Natural killer cell (primary cell): Measurements from ENCODE around the gene MBTPS2. TPM values are rescaled to one million over a fixed set of nuclear protein-coding genes. Genes with fewer than 3 reads are reported as not detected.

Experiments used
- ATAC-seq, 3 donors: fragments of 150-1000 bp in 2 of 3; fragments of 200-7000 bp in 1 of 3; cut with Tn5 transposase; 1 replicate in 1 of 3; 2 replicates in 2 of 3; pipeline ENCODE4 v1.10.0; 2021; ENCODE audit warnings: mild to moderate bottlenecking in 2 of 3, moderate library complexity in 2 of 3
- DNase-seq, 2 donors: peaks; one replicate each; pipeline versions ENCODE4 v3.0.0 to v3.0.0-alpha.2; 2013 to 2021; ENCODE audit warnings: mixed read lengths in 1 of 2
- H3K27ac ChIP-seq: one replicate; pipeline ENCODE4 v1.5.1; 2013; ENCODE audit warnings: mild to moderate bottlenecking, low read length
- H3K27me3 ChIP-seq: one replicate; pipeline ENCODE4 v1.6.1; 2013; ENCODE audit warnings: low read length; ENCODE audit not compliant: control insufficient read depth, insufficient read depth
- H3K36me3 ChIP-seq: one replicate; pipeline ENCODE4 v1.6.1; 2013; ENCODE audit warnings: low read length; ENCODE audit not compliant: control insufficient read depth, insufficient read depth
- H3K4me1 ChIP-seq: one replicate; pipeline ENCODE4 v1.6.1; 2013; ENCODE audit warnings: low read length; ENCODE audit not compliant: control insufficient read depth, insufficient read depth
- H3K4me3 ChIP-seq: one replicate; pipeline ENCODE4 v1.5.1; 2013; ENCODE audit warnings: low read length
- H3K9me3 ChIP-seq: one replicate; pipeline ENCODE4 v1.6.1; 2013; ENCODE audit warnings: low read length; ENCODE audit not compliant: control insufficient read depth, insufficient read depth
- H3K27ac Mint-ChIP-seq, 2 donors: one replicate each; pipeline ENCODE4 v1.8.0; 2022; ENCODE audit warnings: mild to moderate bottlenecking in 2 of 2, mixed read lengths in 2 of 2, moderate library complexity in 1 of 2
- H3K27me3 Mint-ChIP-seq, 2 donors: one replicate each; pipeline ENCODE4 v1.8.0; 2022; ENCODE audit warnings: low read depth in 2 of 2, mixed read lengths in 2 of 2
- H3K36me3 Mint-ChIP-seq: one replicate; pipeline ENCODE4 v1.8.0; 2022; ENCODE audit warnings: mixed read lengths
- H3K4me1 Mint-ChIP-seq, 2 donors: one replicate each; pipeline ENCODE4 v1.8.0; 2022; ENCODE audit warnings: mixed read lengths in 2 of 2
- H3K4me3 Mint-ChIP-seq: one replicate; pipeline ENCODE4 v1.8.0; 2022; ENCODE audit warnings: mild to moderate bottlenecking, moderate library complexity, mixed read lengths
- H3K9me3 Mint-ChIP-seq, 2 donors: one replicate each; pipeline ENCODE4 v1.8.0; 2022; ENCODE audit warnings: mixed read lengths in 2 of 2
- WGBS: methylation state at CpG from one replicate; pipeline ENCODE4 v1.1.7; 2013; ENCODE audit warnings: missing lambda C conversion rate; ENCODE audit not compliant: insufficient coverage; 5-methylcytosine and 5-hydroxymethylcytosine counted together
- intact Hi-C: fragments of 100-400 bp; cut with micrococcal nuclease; formaldehyde crosslinking; loops from one replicate; pipeline ENCODE4 v1.14.2; 2022
- total RNA-seq, 4 donors: library from RNA; stranded (reverse); fragments of 120-200 nt in 1 of 4; gene quantifications; one replicate each; pipeline versions ENCODE4 v1.2.3 to v1.2.4, GENCODE V29; 2013 to 2022
- TF ChIP-seq, protein P1 (sequence below): fragments of 200-600 bp; IDR thresholded peaks from one replicate; pipeline ENCODE4 v1.8.0; 2022; ENCODE audit warnings: antibody characterized with exemption

Gene MBTPS2
- total RNA-seq, 3 donors from 2014 or later (not counting 1 experiment from before 2014, with no cell fraction given) = 5.0 to 7.5 (median 5.6) TPM

DNA sequence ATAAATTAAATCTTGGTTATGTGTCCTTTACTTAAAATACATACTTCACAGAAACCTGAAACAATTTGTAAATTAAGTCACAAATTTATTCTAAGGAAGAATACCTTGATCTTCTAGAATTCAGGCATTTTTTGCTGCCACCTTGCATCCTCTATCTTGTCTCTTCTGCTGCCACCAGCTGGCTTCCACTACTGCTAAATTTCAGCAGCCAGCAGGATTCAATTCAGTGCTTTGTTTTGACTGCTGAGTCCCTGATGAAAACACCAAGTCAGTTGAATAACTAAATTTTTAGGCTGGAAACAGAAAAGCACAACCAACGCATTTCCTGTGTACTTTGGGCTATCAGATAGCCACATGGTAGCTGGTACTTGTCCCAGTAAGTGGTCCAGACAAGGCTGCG, 2.4 kb upstream of the MBTPS2 start:
- no peaks in the 10 kb centered on the region for H3K36me3 ChIP-seq
- H3K4me1 Mint-ChIP-seq = peaks cover 7% of the 10 kb centered on the region in 2 donors
- intact Hi-C loops = no loop called here
- DNase-seq = no peak
- no peaks in the 10 kb centered on the region for H3K9me3 Mint-ChIP-seq
- TF ChIP-seq, protein P1, sequence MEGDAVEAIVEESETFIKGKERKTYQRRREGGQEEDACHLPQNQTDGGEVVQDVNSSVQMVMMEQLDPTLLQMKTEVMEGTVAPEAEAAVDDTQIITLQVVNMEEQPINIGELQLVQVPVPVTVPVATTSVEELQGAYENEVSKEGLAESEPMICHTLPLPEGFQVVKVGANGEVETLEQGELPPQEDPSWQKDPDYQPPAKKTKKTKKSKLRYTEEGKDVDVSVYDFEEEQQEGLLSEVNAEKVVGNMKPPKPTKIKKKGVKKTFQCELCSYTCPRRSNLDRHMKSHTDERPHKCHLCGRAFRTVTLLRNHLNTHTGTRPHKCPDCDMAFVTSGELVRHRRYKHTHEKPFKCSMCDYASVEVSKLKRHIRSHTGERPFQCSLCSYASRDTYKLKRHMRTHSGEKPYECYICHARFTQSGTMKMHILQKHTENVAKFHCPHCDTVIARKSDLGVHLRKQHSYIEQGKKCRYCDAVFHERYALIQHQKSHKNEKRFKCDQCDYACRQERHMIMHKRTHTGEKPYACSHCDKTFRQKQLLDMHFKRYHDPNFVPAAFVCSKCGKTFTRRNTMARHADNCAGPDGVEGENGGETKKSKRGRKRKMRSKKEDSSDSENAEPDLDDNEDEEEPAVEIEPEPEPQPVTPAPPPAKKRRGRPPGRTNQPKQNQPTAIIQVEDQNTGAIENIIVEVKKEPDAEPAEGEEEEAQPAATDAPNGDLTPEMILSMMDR = no peak
- peaks cover 0 to 3% of the 10 kb centered on the region in 2 donors for H3K27me3 Mint-ChIP-seq
- 97% methylated on average over 2 of the region's 2 CpGs for WGBS
- H3K36me3 Mint-ChIP-seq = no peaks in the 10 kb centered on the region
- H3K27ac Mint-ChIP-seq = no peak overlapping the region
- ATAC-seq = no peak
- H3K4me3 ChIP-seq = no peak overlapping the region
- H3K27me3 ChIP-seq = no peaks in the 10 kb centered on the region
- no peak overlapping the region for H3K4me3 Mint-ChIP-seq
- peaks cover 10% of the 10 kb centered on the region for H3K4me1 ChIP-seq
- H3K9me3 ChIP-seq = no peaks in the 10 kb centered on the region
- no peak overlapping the region for H3K27ac ChIP-seq

DNA sequence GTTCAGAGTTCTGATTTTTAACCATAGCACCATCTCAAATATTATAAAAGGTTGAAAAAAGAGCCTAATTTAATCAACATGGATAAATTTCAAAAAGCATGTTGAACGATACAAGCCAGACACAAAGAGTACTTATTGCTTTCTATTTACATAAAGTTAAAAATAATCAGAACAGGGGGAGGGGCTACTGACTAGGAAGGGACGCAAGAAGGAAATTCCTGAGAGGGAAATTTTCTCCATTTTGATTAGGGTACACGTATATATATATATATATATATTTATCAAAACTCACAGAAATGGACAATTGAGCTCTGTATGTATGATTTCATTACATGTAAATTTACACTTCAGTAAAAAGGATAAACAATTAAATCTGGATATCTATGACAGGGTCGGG, 482 bp upstream of the MBTPS2 start:
- intact Hi-C loops = no loop called here
- ATAC-seq (peak; percentile 2 to 19 (median 18)), DNase-seq (peak in 1 of 2 donors; percentile 42)
- H3K9me3 ChIP-seq = no peaks in the 10 kb centered on the region
- TF ChIP-seq, protein P1 = no peak
- H3K4me1 ChIP-seq = peaks cover 10% of the 10 kb centered on the region
- no peaks in the 10 kb centered on the region for H3K27me3 ChIP-seq
- no peaks in the 10 kb centered on the region for H3K36me3 ChIP-seq
- H3K27ac ChIP-seq = peak overlapping the region; percentile 72
- Mint-ChIP-seq H3K27ac (peak overlapping the region; percentile 83 to 86), H3K9me3 (no peaks in the 10 kb centered on the region), H3K4me1 (peaks cover 7% of the 10 kb centered on the region in 2 donors), H3K36me3 (no peaks in the 10 kb centered on the region), H3K27me3 (peaks cover 0 to 3% of the 10 kb centered on the region in 2 donors), H3K4me3 (peak overlapping the region; percentile 94)
- peak overlapping the region; percentile 79 for H3K4me3 ChIP-seq
- WGBS = 0% methylated on average over 1 of the region's 4 CpGs

DNA sequence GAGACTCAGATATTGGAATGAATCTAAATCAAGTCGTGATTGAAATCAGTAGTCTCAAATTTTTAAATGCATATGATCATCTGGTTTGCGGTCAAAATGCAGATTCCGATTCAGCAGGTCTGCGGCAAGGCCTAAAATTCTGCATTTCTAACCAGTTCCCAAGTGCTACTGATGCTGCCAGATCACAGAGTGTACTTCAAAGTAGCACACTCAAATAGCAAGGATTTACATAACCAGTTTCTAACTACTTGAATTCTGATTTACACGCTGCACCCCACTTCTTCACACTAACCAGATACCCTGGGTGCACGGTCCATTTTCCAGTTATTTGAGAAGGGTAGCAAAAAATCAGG, 752 bp downstream of the MBTPS2 start:
- Mint-ChIP-seq H3K4me1 (peaks cover 7% of the 10 kb centered on the region in 2 donors), H3K4me3 (peak overlapping the region; percentile 87), H3K27me3 (peaks cover 0 to 3% of the 10 kb centered on the region in 2 donors), H3K27ac (peak overlapping the region; percentile 83 to 86), H3K36me3 (no peaks in the 10 kb centered on the region), H3K9me3 (no peaks in the 10 kb centered on the region)
- WGBS = 0% methylated on average over 4 of the region's 6 CpGs
- peak overlapping the region; percentile 72 for H3K27ac ChIP-seq
- peaks cover 10% of the 10 kb centered on the region for H3K4me1 ChIP-seq
- intact Hi-C loops = no loop called here
- TF ChIP-seq, protein P1 = no peak
- ATAC-seq (no peak), DNase-seq (peak in 1 of 2 donors; percentile 32)
- no peaks in the 10 kb centered on the region for H3K36me3 ChIP-seq
- peak overlapping the region; percentile 79 for H3K4me3 ChIP-seq
- no peaks in the 10 kb centered on the region for H3K9me3 ChIP-seq
- no peaks in the 10 kb centered on the region for H3K27me3 ChIP-seq

DNA sequence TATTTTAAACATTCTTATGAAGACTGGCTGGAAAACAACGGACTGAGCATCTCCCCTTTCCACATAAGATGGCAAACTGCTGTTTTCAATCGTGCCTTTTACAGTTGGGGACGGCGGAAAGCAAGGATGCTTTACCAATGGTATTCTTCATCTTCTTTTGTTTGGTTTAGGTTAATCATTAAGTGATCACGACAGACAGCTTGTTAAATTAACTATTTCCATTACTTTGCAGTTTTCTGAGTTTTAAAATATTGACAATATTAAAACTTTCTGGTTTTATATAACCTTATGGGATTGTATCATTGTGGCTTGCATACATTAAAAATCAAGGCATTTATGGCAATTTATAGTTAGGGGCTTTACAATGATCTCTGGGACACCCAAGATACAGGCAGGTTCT, 3.8 kb downstream of the MBTPS2 start:
- Histone ChIP-seq H3K4me1 (peaks cover 10% of the 10 kb centered on the region), H3K27me3 (no peaks in the 10 kb centered on the region), H3K36me3 (peaks cover 6% of the 10 kb centered on the region), H3K9me3 (no peaks in the 10 kb centered on the region), H3K4me3 (no peak overlapping the region), H3K27ac (no peak overlapping the region)
- WGBS = no CpG with 5 or more reads among the region's 5 CpGs
- ATAC-seq (no peak), DNase-seq (no peak)
- H3K36me3 Mint-ChIP-seq = no peaks in the 10 kb centered on the region
- TF ChIP-seq, protein P1 = no peak
- peaks cover 7% of the 10 kb centered on the region in 2 donors for H3K4me1 Mint-ChIP-seq
- H3K27ac Mint-ChIP-seq = no peak overlapping the region
- intact Hi-C loops = no loop called here
- H3K27me3 Mint-ChIP-seq = no peaks in the 10 kb centered on the region
- H3K4me3 Mint-ChIP-seq = no peak overlapping the region
- H3K9me3 Mint-ChIP-seq = no peaks in the 10 kb centered on the region
